HepG2 (cell line): ENCODE results near the gene DNMBP. TPM values are rescaled to one million over a fixed set of nuclear protein-coding genes. Genes with fewer than 3 reads are reported as not detected.

Source experiments
- ATAC-seq: fragments of 200-7000 bp; cut with Tn5 transposase; 3 replicates; pipeline ENCODE4 v1.9.1; 2020; ENCODE audit warnings: mild to moderate bottlenecking, moderate library complexity
- BruUV-seq: library from RNA; stranded (reverse); fragments of 400-500 nt; replicated peaks from 2 replicates; lab custom pipeline; 2021; lab: Mats Ljungman, UMichigan
- CTCF ChIA-PET: fragments of 300-600 bp; formaldehyde crosslinking; extraction: SDS; loops from one replicate; lab custom pipeline; 2021; ENCODE audit warnings: low total read pairs, inconsistent platforms, low intra/inter-chr PET ratio; lab: Yijun Ruan, JAX
- POLR2A ChIA-PET: fragments of 350-600 bp; sonication (Branson Sonifier 250); formaldehyde crosslinking; loops from one replicate; lab custom pipeline; 2020; ENCODE audit warnings: antibody characterized with exemption, inconsistent platforms; lab: Yijun Ruan, JAX
- DNase-seq: peaks from one replicate; pipeline ENCODE4 v3.0.0-alpha.2; 2015; ENCODE audit warnings: low spot score
- FAIRE-seq: peaks from 3 replicates; lab custom pipeline; 2011; peaks lifted over from hg19 to GRCh38; lab: Jason Lieb, UNC
- H2AFZ ChIP-seq: one replicate; pipeline ENCODE4 v1.6.1; 2011; ENCODE audit warnings: low read length, inconsistent platforms
- H3K27ac ChIP-seq: fragments of 300-600 bp; 3 replicates; pipeline ENCODE4 v1.8.0; 2011; ENCODE audit warnings: mixed run types, mild to moderate bottlenecking, mixed read lengths, low read length, inconsistent platforms; ENCODE audit not compliant: insufficient read depth; ENCODE audit errors: extremely low read length
- H3K27me3 ChIP-seq, 2 experiments: fragments of 200-600 bp in 1 of 2; 2 replicates in 1 of 2; 3 replicates in 1 of 2; pipeline versions ENCODE4 v1.6.0 to v1.8.0; 2011; ENCODE audit warnings: low read length in 2 of 2, mild to moderate bottlenecking in 2 of 2, moderate library complexity in 2 of 2, inconsistent platforms in 1 of 2; ENCODE audit not compliant: insufficient read depth in 2 of 2, control insufficient read depth in 1 of 2
- H3K36me3 ChIP-seq, 2 experiments: fragments of 200-600 bp in 1 of 2; replicated peaks in 1 of 2; 2 replicates in 1 of 2; 3 replicates in 1 of 2; pipeline versions ENCODE4 v1.5.1 to v1.8.0; 2011; ENCODE audit warnings: low read length in 2 of 2, inconsistent platforms in 1 of 2; ENCODE audit not compliant: insufficient read depth in 2 of 2, control insufficient read depth in 1 of 2
- H3K4me1 ChIP-seq: 2 replicates; pipeline ENCODE4 v1.5.1; 2012; ENCODE audit warnings: low read length, inconsistent platforms; ENCODE audit not compliant: insufficient read depth
- H3K4me2 ChIP-seq: 2 replicates; pipeline ENCODE4 v1.6.0; 2011; ENCODE audit warnings: low read depth, low read length, inconsistent platforms
- H3K4me3 ChIP-seq, 3 experiments: fragments of 200-600 bp in 1 of 3; sonication (generic), shearing (Covaris generic) in 1 of 3; replicated peaks in 1 of 3; 2 replicates each; pipeline ENCODE4 v1.5.1; 2011 to 2016; ENCODE audit warnings: low read length in 3 of 3, inconsistent platforms in 2 of 3, low read depth in 2 of 3, mild to moderate bottlenecking in 2 of 3, control low read depth in 1 of 3, mixed read lengths in 1 of 3; ENCODE audit not compliant: insufficient read depth in 1 of 3
- H3K79me2 ChIP-seq: one replicate; pipeline ENCODE4 v1.6.1; 2011; ENCODE audit warnings: low read length, inconsistent platforms; ENCODE audit not compliant: insufficient read depth
- H3K9ac ChIP-seq: 2 replicates; pipeline ENCODE4 v1.6.0; 2011; ENCODE audit warnings: mild to moderate bottlenecking, low read depth, low read length, inconsistent platforms; ENCODE audit not compliant: insufficient read depth
- H3K9me3 ChIP-seq: 2 replicates; pipeline ENCODE4 v1.5.1; 2012; ENCODE audit warnings: mild to moderate bottlenecking, low read length
- H4K20me1 ChIP-seq: 2 replicates; pipeline ENCODE4 v1.6.0; 2011; ENCODE audit warnings: inconsistent platforms, mild to moderate bottlenecking, low read length, moderate library complexity; ENCODE audit not compliant: insufficient read depth
- ELF4 ChIP-seq: sonication (generic); formaldehyde crosslinking; IDR thresholded peaks from 2 replicates; pipeline ENCODE4 v1.5.0; 2020; ENCODE audit warnings: missing genetic modification reagents, mild to moderate bottlenecking, moderate library complexity, borderline replicate concordance
- ZFP36L1 ChIP-seq: sonication (generic); formaldehyde crosslinking; IDR thresholded peaks from 2 replicates; pipeline ENCODE4 v1.8.0; 2022; ENCODE audit warnings: mild to moderate bottlenecking, missing genetic modification reagents, moderate library complexity
- ZNF274 ChIP-seq: sonication (generic); formaldehyde crosslinking; IDR thresholded peaks from 2 replicates; pipeline ENCODE4 v1.5.1; 2020; ENCODE audit warnings: mild to moderate bottlenecking, missing genetic modification reagents
- ZNF30 ChIP-seq: sonication (generic); formaldehyde crosslinking; IDR thresholded peaks from 2 replicates; pipeline ENCODE4 v1.5.0; 2020; ENCODE audit warnings: mild to moderate bottlenecking, missing genetic modification reagents
- ZNF569 ChIP-seq: sonication (generic); formaldehyde crosslinking; IDR thresholded peaks from 2 replicates; pipeline ENCODE4 v1.5.0; 2020; ENCODE audit warnings: mild to moderate bottlenecking, missing genetic modification reagents, moderate library complexity, borderline replicate concordance
- ZNF737 ChIP-seq: sonication (generic); formaldehyde crosslinking; IDR thresholded peaks from 2 replicates; pipeline ENCODE4 v1.5.0; 2020; ENCODE audit warnings: missing genetic modification reagents, mild to moderate bottlenecking, borderline replicate concordance
- ZNF776 ChIP-seq: sonication (generic); formaldehyde crosslinking; IDR thresholded peaks from 2 replicates; pipeline ENCODE4 v1.4.0; 2020; ENCODE audit warnings: mild to moderate bottlenecking, missing genetic modification reagents
- ZNF883 ChIP-seq: sonication (generic); formaldehyde crosslinking; IDR thresholded peaks from 2 replicates; pipeline ENCODE4 v1.5.1; 2020; ENCODE audit warnings: mild to moderate bottlenecking, missing genetic modification reagents; ENCODE audit errors: not compliant biosample characterization
- WGBS: methylation state at CpG from one replicate; pipeline ENCODE4 v1.1.6; 2017; ENCODE audit warnings: low lambda C conversion rate; 5-methylcytosine and 5-hydroxymethylcytosine counted together
- in situ Hi-C: cut with HindIII; loops from 2 replicates; pipeline ENCODE4 v1.10.0; 2017; ENCODE audit warnings: low pct_unique_long_range_greater_than_20kb; ENCODE audit not compliant: extremely low pct_ligation_motif_present
- intact Hi-C: fragments of 100-400 bp; cut with micrococcal nuclease; formaldehyde crosslinking; loops from one replicate; pipeline ENCODE4 v1.10.0; 2022; ENCODE audit not compliant: unreplicated experiment
- polyA plus RNA-seq, 8 experiments: library from polyadenylated mRNA; depleted of rRNA in 3 of 8; stranded (reverse) in 7 of 8; unstranded in 1 of 8; fragments of >200 nt; fragmentation: Illumina TruSeq in 4 of 8; extraction: Trizol in 4 of 8; gene quantifications; 2 replicates each; pipeline versions ENCODE4 v1.2.1 to v1.2.3, GENCODE V29; 2011 to 2016; ENCODE audit warnings: low read depth in 4 of 8, missing spikeins in 1 of 8, mixed read lengths in 1 of 8; ENCODE audit not compliant: insufficient read depth in 1 of 8
- total RNA-seq, 5 experiments: library from RNA; depleted of rRNA; stranded (reverse); fragments of >200 nt; fragmentation: Illumina TruSeq; extraction: Trizol; gene quantifications; 2 replicates each; pipeline ENCODE4 v1.2.3, GENCODE V29; 2016; ENCODE audit warnings: low read depth in 1 of 5
- TF ChIP-seq, protein P1 (sequence below): sonication (generic); formaldehyde crosslinking; IDR thresholded peaks from 2 replicates; pipeline ENCODE4 v1.5.0; 2020; ENCODE audit warnings: missing genetic modification reagents
- TF ChIP-seq, protein P2 (sequence below): sonication (generic); formaldehyde crosslinking; IDR thresholded peaks from 2 replicates; pipeline ENCODE4 v1.5.0; 2020; ENCODE audit warnings: mild to moderate bottlenecking, missing genetic modification reagents, borderline replicate concordance

DNMBP gene
- total and polyA plus RNA-seq, 2 of the 13 experiments (the other 11 are each of a cell fraction or from before 2014, with no cell fraction given): 3.6 to 6.3 TPM

DNA sequence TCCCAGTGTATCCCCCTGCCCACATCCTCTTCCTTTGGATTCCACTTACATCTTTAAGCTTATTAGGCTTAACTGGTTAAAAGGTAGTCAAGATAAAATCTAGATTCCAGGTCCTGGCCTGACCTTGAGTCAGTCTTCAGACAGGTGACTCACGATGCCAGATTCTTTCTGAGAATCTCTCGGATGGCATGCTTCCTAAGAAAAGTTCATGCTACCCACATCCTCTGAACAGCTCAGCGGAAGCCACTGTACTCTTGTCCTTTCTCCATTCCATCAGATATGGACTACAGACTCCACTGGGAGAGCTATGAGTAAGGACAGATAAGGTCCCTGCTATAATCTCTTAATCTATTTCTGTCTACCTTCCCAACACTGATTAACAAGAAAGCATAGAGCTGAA lies 43.4 kb downstream of the DNMBP start:
- in situ Hi-C loops: no loop called here
- Histone ChIP-seq H3K79me2 (no peaks in the 10 kb centered on the region), H3K27me3 (no peaks in the 10 kb centered on the region), H2AFZ (no peak overlapping the region), H3K4me3 (no peak overlapping the region), H4K20me1 (no peaks in the 10 kb centered on the region), H3K4me1 (no peaks in the 10 kb centered on the region), H3K27ac (no peak overlapping the region), H3K4me2 (no peak overlapping the region), H3K9me3 (no peaks in the 10 kb centered on the region), H3K9ac (no peak overlapping the region), H3K36me3 (peaks cover 3 to 20% of the 10 kb centered on the region in 2 experiments; a peak in 3 of 5 replicates)
- 81% methylated on average over 3 of the region's 3 CpGs for WGBS
- ATAC-seq (no peak), DNase-seq (no peak), FAIRE-seq (no peak)
- ChIA-PET POLR2A (interaction anchor here (1.3 kb wide), 1 partner anchor 36 kb away, joined by 4 read pairs; no protein-coding TSS in a partner anchor), CTCF (no interaction called here)
- intact Hi-C loops: no loop called here
- TF ChIP-seq, protein P1, sequence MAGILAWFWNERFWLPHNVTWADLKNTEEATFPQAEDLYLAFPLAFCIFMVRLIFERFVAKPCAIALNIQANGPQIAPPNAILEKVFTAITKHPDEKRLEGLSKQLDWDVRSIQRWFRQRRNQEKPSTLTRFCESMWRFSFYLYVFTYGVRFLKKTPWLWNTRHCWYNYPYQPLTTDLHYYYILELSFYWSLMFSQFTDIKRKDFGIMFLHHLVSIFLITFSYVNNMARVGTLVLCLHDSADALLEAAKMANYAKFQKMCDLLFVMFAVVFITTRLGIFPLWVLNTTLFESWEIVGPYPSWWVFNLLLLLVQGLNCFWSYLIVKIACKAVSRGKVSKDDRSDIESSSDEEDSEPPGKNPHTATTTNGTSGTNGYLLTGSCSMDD (CRISPR knock-in tag): no peak
- TF ChIP-seq ZNF737: no peak
- TF ChIP-seq ZNF883 (CRISPR knock-in tag): no peak
- TF ChIP-seq ELF4 (CRISPR knock-in tag): no peak
- TF ChIP-seq ZNF776: no peak
- no peak for TF ChIP-seq ZNF30 (CRISPR knock-in tag)
- TF ChIP-seq ZNF274 (CRISPR knock-in tag): no peak
- TF ChIP-seq, protein P2, sequence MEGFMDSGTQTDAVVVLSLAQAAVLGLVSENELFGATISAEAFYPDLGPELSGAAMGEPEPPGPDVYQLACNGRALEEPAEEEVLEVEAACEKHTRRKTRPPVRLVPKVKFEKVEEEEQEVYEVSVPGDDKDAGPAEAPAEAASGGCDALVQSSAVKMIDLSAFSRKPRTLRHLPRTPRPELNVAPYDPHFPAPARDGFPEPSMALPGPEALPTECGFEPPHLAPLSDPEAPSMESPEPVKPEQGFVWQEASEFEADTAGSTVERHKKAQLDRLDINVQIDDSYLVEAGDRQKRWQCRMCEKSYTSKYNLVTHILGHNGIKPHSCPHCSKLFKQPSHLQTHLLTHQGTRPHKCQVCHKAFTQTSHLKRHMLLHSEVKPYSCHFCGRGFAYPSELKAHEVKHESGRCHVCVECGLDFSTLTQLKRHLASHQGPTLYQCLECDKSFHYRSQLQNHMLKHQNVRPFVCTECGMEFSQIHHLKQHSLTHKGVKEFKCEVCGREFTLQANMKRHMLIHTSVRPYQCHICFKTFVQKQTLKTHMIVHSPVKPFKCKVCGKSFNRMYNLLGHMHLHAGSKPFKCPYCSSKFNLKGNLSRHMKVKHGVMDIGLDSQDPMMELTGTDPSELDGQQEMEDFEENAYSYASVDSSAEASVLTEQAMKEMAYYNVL (CRISPR knock-in tag): no peak
- no peak for TF ChIP-seq ZFP36L1 (CRISPR knock-in tag)
- TF ChIP-seq ZNF569 (CRISPR knock-in tag): no peak
- no TSS peak for BruUV-seq
